Heart left ventricle (tissue), 13 donors: ENCODE results near the gene PCDHGC4.

Experiments used
- POLR2A ChIP-seq, 2 donors: fragments of 450-650 bp; IDR thresholded peaks; one replicate each; pipeline ENCODE4 v1.6.1; 2017; ENCODE audit warnings: antibody characterized with exemption in 2 of 2, mild to moderate bottlenecking in 2 of 2, moderate library complexity in 2 of 2
- TF ChIP-seq, protein P1 (sequence below), 12 donors: fragments of 200-600 bp; sonication (generic) in 4 of 12; IDR thresholded peaks; one replicate each; pipeline versions ENCODE4 v1.5.0 to v1.8.0; 2018 to 2022; ENCODE audit warnings: antibody characterized with exemption in 12 of 12, mild to moderate bottlenecking in 5 of 12
- donor health status: ischemic (EF 13 %, LVEDD 7.1; RV severe dilation, severe dysfunction).
- donor health status: DM: no; HTN: yes; CAD: no.
- donor health status: DM: no; HTN: no; CAD: no.
- donor health status: ischemic (EF 25% LVEDD 6.9; RV normal size, moderate dysfunction).
- donor health status: ischemic (EF 25% LVEDD 5.7; RV mildly dilated, moderate dysfunction).
- donor health status: ischemic (EF 35%, LVEDD 5.7; RV mildly dilated, moderate dysfunction).
- donor health status: nonischemic (EF 11% LVEDD 7.7; RV severe dilation, severe dysfunction).
- donor health status: DM: yes; HTN: yes; CAD: no.
- donor health status: PGD.
- donor health status: ischemic (EF 29% LVEDD 5.4; RV normal size, mild dysfunction).
- donor health status: nonischemic (EF 23%, LVEDD 6.1; RV moderate dilation, normal function).

DNA sequence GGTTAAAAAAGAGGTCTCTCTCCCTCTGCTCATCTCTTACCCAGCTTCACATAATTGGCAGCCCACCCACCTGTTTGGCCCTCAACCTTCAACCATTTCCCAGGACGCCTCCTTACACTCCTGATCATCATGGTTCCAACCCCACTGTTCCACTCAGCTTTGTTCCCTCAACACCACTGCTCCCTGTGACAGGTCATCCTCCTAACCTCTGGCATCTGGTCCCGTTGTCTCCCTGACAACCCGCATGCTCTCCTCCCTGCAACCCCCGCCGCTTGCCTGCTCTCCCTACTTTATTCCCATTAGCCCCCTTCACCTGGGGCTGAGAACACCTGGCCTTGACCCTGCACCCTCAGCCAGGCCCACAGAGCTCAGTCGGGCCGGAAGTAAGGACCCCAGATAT is 16.9 kb downstream of the PCDHGC4 start:
- TF ChIP-seq, protein P1, sequence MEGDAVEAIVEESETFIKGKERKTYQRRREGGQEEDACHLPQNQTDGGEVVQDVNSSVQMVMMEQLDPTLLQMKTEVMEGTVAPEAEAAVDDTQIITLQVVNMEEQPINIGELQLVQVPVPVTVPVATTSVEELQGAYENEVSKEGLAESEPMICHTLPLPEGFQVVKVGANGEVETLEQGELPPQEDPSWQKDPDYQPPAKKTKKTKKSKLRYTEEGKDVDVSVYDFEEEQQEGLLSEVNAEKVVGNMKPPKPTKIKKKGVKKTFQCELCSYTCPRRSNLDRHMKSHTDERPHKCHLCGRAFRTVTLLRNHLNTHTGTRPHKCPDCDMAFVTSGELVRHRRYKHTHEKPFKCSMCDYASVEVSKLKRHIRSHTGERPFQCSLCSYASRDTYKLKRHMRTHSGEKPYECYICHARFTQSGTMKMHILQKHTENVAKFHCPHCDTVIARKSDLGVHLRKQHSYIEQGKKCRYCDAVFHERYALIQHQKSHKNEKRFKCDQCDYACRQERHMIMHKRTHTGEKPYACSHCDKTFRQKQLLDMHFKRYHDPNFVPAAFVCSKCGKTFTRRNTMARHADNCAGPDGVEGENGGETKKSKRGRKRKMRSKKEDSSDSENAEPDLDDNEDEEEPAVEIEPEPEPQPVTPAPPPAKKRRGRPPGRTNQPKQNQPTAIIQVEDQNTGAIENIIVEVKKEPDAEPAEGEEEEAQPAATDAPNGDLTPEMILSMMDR (IDR thresholded peaks at IDR 0.05) = no peak
- TF ChIP-seq POLR2A (IDR thresholded peaks at IDR 0.05) = no peak
